Sciatic nerve (tissue), 2 donors: ENCODE data around the gene GFRA1. TPM values are rescaled to one million over a fixed set of nuclear protein-coding genes. Genes with fewer than 3 reads are reported as not detected.

Experiments
- ATAC-seq: fragments of 200-7000 bp; cut with Tn5 transposase; one replicate; pipeline ENCODE4 v1.9.1; 2020; ENCODE audit warnings: mild to moderate bottlenecking, moderate library complexity
- DNase-seq: peaks from one replicate; pipeline ENCODE4 v3.0.0-alpha.2; 2020; ENCODE audit warnings: low spot score
- intact Hi-C: fragments of 100-400 bp; cut with DNase I; formaldehyde crosslinking; loops from one replicate; pipeline ENCODE4 v1.14.2; 2022
- total RNA-seq: library from RNA; stranded (reverse); fragmentation: NEBNext Ultra II Directional; extraction: Animal tissue kit (Norgen Biotek cat#: 25700); gene quantifications from one replicate; pipeline ENCODE4 v1.2.1, GENCODE V29; 2021
- donor health status: DM: no; HTN: no; CAD: no.
- donor health status: DM: no; HTN: no; CAD: no.

GFRA1 gene
- total RNA-seq, 1 donor from 2014 or later: 65.8 TPM

DNA sequence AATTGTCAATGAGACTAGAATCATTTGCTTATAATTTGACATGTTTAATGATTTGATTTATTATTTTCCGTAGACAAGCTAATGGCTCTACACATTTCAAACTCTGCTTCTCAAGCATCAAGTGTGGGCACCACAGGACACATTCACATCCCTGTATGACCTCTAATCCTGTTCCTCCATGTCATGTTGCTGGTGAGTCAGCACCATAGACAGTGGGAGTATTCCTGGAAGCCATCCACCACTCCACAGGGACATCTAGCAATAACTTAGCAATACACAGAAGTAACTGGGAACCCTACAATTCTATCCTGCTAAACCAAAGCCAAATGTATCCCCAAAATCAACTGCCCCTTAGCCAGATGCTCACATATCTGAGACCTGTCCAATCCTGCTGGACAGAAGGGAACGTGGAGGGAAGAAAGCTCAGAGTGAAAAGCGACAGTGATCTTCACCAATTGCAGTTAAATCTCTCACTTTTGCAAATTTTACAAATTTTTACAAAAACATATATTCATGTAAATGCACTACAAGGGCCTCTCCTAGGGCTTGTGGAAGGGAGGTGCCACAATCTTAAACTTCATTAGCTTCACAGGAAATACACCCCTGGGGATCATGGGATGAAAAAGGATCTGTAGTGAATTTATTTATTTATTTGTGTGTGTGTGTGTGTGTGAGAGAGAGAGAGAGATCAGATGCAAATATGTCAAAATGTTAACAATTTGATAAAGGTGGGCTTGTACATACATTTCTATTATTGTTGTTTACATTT is 126.5 kb downstream of the GFRA1 start:
- intact Hi-C loops: no loop called here
- no peak for DNase-seq
- ATAC-seq: no peak

DNA sequence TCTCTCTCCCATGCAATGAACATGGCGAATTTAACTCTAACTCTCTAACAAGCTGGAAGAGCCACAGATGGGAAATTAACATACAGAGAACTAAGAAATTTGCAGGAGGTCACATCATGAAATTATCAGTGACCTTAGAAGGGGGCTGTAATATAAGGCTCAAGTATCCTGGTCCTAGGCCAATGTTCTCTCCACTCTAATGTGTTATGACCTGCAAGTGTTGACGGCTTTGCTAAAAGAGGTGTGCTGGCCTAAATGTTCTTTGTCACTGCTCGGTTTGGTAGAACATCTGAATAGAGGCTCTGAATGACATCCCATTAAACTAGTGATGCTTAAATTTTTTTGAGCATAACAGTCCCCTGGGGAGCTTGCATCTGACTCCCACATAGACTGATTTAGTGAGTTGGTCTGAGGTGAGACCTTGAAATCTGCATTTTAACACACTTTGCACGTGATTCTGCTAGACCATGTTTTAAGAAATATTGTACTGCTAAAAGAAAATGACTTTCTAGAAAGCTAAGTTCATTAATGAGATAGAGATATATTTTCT is 129.3 kb downstream of the GFRA1 start:
- no peak for DNase-seq
- intact Hi-C loops: no loop called here
- no peak for ATAC-seq

DNA sequence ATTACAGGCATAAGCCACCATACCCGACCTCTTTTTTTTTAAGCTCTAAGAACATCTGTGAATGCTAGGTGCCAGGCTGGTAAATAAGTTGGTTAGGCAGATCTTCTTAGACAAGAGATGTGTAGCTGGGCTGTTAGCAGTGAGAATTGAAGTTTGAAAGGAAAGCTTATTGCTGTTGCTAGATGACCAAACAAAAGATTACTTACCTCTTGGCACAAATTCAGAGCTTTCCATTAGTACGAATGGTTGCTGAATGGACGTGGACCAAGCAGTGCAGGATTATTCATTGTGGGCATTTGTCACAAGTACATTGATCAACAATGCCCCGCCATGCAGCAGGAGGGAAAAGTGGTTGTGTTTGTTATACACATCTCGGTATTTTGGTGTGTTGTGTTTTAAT is 131.2 kb downstream of the GFRA1 start:
- DNase-seq: no peak
- intact Hi-C loops: no loop called here
- ATAC-seq: no peak

GRCh38 chr10:116141246-116141645 is 131.8 kb downstream of the GFRA1 start:
- intact Hi-C loops: no loop called here
- ATAC-seq (no peak), DNase-seq (no peak)

DNA sequence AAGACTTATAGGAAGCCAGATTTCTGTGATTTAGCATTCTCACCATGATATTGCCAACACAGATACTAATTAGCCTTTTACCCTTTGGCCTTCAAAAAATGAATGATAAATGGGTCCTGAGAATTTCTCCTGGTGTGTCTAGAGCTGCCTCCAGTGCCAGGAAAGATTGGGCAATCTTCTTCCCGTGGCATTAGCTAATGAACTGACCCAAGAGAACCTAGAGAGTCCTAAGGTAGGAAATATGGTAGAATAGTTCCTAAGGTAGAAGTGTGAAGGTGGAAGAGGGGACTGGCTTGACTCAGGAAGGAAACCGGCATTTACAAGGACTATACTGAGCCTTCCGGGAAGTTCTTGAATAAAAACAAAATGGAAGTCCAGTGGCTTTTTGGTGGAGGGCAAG is 133.1 kb downstream of the GFRA1 start:
- DNase-seq (no peak), ATAC-seq (no peak)
- intact Hi-C loops: no loop called here

DNA sequence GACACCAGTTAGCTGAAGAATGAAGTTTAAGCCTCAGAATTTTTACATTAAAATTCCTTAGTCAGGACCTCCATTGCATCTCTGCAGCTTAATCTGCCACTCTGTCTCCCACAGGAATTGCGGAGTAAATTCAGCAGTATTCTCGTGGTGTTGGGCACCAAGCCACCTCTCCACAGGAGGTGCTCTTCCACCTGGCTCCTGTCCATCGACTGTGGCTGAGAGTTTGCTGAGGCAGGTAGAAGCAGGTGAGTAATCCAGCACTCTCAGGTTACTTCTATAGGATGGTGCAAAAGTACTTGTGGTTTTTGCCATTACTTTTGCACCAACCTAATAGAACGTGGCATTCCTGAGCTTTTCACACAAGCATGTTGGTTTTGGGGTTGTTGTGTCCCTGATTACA is 134.1 kb downstream of the GFRA1 start:
- intact Hi-C loops: no loop called here
- ATAC-seq (no peak), DNase-seq (no peak)

DNA sequence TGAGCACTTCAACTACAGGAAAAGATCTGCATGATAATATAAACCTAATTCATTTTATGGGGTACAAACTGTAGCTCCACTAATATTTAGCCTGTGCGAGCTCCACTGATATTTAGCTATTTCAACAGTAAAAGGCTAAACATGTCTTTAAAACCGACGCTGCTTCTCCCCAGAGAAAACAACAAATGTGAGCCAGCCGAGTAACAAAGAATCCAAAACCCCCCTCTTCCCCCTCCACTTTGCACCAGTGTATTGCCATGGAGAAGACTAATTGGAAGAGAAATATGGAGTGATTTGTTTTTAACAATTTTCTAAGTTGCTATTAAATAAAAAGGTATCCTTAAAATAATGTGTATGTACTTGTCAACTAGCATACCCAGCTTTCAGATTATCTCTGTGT is 136.7 kb downstream of the GFRA1 start:
- intact Hi-C loops: no loop called here
- no peak for DNase-seq
- no peak for ATAC-seq

GRCh38 chr10:116134322-116134721 is 138.7 kb downstream of the GFRA1 start:
- intact Hi-C loops: no loop called here
- DNase-seq (no peak), ATAC-seq (no peak)

DNA sequence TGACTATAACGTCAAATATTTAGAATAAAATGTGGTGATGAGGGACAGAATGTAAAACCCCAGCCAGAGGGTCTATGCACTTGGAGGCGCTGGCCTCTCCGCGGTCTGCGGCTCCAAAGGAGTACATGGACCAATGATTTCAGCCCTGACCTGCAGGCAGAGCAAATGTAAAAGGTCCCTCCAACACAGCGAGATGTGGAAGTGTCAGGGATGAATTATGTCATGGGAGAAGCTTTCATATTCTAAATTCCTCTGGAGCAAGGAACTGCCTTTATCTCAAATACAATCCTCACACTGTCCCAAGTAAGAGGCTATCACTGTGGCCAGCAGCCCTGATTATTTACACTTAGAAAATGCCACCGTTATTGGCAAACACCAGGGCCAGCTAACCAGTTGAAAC is 139.4 kb downstream of the GFRA1 start:
- intact Hi-C loops: no loop called here
- DNase-seq (no peak), ATAC-seq (no peak)

DNA sequence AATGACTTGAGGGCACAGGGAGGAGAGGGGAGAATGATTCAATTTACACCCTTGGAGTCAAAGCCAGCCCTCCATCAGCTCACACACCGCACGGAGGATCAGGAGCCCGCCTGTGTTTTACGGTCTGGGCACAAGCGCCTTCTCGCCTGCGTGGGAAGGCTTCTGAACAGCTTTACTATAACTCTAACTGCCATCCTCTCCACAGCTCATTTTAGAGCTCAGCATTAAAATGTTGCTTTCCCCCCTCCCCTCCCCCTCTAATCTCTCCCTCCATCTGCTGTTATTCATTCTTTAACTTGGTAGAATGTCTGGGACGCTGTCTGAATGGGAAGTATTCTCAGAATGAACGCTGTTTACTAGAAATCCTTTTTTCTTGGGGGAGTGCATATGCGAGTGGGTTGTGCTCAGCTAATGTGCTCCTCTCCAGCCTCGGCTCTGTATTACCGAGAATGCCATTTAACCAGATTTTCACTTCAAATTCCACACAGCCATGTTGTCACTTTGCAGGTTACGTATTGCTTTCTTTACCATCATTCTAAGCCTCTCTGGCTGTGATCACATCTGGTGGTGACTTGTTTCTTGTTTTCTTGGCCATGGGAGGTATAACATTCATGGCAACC is 140.1 kb downstream of the GFRA1 start:
- no peak for DNase-seq
- intact Hi-C loops: no loop called here
- no peak for ATAC-seq

DNA sequence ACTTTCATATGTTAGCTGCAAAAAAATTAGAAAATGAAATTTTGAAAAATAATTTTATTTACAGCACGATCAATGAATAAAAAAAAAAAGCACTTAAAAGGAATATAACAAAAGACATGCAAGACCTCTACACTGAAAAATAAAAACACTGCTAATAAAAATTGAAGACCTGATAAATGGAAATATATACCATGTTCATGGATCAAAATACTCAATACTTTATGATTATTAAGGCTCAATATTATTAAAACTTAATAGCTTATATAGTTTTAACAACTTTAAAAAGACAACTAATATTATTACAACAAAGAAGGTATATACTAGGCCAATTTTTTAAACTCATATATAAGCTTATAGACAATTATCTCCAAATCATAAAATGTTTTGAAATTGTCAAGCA is 143.0 kb downstream of the GFRA1 start:
- DNase-seq (no peak), ATAC-seq (no peak)
- intact Hi-C loops: no loop called here

DNA sequence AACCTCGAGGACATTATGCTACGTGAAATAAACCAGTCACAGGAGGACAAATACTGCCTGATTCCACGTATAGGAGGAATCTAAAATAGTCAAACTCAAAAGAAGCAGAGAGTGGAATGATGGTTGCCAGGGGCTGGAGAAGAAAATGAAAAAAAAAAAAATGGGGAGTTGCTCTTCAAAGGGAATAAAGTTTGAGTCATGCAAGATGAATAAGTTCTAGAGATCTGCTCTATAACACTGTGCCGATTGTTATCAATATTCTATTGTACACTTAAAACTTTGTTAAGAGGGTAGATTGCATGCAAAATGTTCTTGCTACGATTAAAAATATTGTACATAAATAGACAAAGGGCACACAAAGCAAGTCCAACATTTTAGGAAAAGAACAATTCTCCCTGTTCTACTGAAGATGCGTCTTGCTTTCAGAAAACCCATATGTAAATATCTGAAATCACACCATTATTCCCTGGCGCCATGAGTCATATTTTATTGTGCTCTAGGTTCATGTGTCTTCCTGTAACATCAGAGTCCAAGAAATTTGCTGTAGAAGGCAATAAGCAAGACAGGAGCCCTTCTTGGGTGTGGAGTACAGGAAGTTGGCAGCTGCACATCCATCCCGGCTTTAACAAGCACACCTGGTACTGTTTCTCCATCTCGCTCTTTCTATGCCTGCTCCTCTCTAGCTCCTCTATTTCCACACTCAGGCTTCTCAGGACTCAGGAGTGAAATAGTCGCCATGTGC is 145.9 kb downstream of the GFRA1 start:
- DNase-seq (no peak), ATAC-seq (no peak)
- intact Hi-C loops: no loop called here

GRCh38 chr10:116126239-116126638 is 146.8 kb downstream of the GFRA1 start:
- ATAC-seq (no peak), DNase-seq (no peak)
- intact Hi-C loops: no loop called here

GRCh38 chr10:116125180-116125579 is 147.8 kb downstream of the GFRA1 start:
- intact Hi-C loops: no loop called here
- ATAC-seq (no peak), DNase-seq (no peak)

GRCh38 chr10:116124777-116125176 is 148.2 kb downstream of the GFRA1 start:
- intact Hi-C loops: no loop called here
- DNase-seq (no peak), ATAC-seq (no peak)

DNA sequence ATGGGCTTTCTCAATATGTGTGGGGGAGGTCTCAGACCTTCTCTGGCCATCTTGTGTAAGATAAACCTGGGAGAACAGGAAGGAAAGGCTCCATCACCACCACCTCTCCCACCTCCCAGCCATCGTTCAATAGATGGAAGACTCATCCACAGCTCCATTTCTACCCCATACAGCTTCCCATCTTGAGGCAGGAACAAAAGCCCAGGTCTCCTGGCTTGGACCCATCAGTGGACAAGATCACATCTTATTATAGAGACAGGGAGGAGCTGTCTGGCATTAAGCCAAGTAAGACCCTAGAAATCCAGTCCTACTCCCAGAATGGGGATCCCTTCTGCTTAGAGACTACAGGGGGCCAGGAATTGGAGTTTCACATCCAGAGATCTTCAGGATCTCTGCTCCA is 150.3 kb downstream of the GFRA1 start:
- intact Hi-C loops: no loop called here
- DNase-seq (no peak), ATAC-seq (no peak)

DNA sequence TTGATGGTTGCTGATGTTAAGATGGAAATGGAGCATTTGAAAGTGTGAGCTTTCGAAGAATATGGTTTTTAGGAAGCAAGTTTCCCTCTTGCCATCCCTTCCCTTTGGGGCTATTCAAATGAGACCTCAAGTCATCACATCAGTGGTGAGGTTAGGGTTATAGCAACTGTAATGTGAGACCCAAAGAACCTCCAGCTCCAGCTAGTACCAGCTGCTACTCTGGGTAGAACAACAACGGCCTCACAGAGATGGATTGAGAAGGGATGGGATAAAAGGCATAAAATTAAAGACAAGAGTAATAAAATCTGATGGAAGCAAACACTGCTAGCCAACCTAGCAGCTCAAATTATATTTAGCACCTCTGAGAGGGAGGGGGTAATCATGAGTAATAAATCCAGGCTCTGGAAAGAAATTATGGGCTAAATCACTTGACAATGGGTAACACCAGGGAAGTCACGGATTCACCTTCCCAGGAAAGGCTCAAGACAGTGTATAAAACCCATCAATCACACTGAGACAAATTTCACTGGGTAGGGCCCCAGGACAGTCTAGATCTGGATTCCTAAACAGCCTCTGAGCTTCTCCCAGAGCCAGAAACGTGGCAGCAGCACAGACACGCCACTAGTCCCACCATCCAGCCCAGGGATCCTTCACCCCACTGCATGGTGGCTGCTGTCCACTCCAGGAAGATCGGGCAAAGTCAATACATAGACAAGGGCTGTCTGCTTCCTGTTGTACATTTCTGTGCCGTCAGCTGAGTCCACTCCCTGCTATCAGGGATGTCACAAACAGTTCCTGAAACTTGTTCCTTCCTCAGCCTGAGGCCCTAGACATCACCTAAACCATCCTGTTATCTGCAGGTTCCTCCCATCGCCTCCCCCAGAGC is 151.1 kb downstream of the GFRA1 start:
- intact Hi-C loops: no loop called here
- DNase-seq (no peak), ATAC-seq (no peak)

GRCh38 chr10:116120688-116121455 is 152.1 kb downstream of the GFRA1 start:
- ATAC-seq: no peak
- intact Hi-C loops: no loop called here
- DNase-seq: no peak
